ENCODE data around the gene UCHL3.

DNA sequence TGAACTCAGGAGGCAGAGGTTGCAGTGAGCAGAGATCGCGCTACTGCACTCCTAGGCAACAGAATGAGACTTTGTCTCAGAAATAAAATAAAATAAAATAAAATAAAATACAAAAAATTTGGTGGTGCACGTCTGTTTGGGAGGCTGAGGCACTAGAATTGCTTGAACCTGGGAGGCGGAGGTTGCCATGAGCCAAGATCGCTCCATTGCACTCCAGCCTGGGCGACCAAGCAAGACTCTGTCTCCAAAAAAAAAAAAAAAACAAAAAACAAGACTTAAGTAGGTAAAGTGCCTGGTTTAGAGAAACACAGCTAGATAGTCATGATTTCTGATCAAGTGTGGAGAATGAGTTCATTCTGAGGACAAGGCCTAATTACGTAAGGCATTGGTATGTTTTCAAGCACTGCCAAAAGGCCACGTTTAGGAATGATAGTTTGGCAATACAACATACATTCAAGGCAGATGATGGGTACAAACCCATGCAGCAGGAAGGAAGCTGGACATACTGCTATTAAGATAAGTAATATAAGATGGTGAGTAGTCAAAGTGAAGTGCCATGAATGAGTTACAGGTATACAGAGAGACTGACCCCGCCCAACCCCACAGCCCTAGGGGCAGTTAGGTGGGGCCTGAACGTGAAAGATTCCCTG, 4.8 kb upstream of the UCHL3 start:
- TF ChIP-seq, protein P1, sequence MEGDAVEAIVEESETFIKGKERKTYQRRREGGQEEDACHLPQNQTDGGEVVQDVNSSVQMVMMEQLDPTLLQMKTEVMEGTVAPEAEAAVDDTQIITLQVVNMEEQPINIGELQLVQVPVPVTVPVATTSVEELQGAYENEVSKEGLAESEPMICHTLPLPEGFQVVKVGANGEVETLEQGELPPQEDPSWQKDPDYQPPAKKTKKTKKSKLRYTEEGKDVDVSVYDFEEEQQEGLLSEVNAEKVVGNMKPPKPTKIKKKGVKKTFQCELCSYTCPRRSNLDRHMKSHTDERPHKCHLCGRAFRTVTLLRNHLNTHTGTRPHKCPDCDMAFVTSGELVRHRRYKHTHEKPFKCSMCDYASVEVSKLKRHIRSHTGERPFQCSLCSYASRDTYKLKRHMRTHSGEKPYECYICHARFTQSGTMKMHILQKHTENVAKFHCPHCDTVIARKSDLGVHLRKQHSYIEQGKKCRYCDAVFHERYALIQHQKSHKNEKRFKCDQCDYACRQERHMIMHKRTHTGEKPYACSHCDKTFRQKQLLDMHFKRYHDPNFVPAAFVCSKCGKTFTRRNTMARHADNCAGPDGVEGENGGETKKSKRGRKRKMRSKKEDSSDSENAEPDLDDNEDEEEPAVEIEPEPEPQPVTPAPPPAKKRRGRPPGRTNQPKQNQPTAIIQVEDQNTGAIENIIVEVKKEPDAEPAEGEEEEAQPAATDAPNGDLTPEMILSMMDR (IDR thresholded peaks at IDR 0.05): no peak
- TF ChIP-seq EP300 (IDR thresholded peaks at IDR 0.05): no peak

Data from tibial nerve (tissue), 4 donors.